ENCODE results near the gene CIAO2B.

DNA sequence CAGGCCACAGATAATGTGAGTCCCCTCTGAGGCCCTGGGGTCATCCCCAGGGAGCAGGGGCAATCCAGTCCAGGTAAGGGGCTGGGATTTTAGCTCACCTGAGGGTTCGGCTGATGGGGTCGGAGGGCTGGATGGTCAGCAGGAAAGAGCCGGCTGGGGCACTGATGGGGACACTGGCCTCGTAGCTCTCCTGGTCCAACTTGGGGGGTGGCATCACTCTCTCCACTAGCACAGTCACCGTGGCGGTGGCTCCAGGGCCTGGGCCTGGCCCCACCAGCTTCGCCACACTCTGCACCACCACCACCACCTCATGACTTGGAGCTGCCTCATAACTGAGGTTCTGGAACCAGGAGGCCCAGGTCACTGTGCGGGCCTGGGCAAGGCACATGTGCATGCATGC, 22.4 kb downstream of the CIAO2B start:
- TF ChIP-seq, protein P1, sequence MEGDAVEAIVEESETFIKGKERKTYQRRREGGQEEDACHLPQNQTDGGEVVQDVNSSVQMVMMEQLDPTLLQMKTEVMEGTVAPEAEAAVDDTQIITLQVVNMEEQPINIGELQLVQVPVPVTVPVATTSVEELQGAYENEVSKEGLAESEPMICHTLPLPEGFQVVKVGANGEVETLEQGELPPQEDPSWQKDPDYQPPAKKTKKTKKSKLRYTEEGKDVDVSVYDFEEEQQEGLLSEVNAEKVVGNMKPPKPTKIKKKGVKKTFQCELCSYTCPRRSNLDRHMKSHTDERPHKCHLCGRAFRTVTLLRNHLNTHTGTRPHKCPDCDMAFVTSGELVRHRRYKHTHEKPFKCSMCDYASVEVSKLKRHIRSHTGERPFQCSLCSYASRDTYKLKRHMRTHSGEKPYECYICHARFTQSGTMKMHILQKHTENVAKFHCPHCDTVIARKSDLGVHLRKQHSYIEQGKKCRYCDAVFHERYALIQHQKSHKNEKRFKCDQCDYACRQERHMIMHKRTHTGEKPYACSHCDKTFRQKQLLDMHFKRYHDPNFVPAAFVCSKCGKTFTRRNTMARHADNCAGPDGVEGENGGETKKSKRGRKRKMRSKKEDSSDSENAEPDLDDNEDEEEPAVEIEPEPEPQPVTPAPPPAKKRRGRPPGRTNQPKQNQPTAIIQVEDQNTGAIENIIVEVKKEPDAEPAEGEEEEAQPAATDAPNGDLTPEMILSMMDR (IDR thresholded peaks at IDR 0.05): no peak
- no peak for TF ChIP-seq EZH2phosphoT487 (IDR thresholded peaks at IDR 0.05)
